ENCODE measurements around the gene NTRK3. TPM values are rescaled to one million over a fixed set of nuclear protein-coding genes. Genes with fewer than 3 reads are reported as not detected.

NTRK3 gene
- total and polyA plus RNA-seq, 12 donors: 0.45 to 5.6 (median 2.3) TPM

DNA sequence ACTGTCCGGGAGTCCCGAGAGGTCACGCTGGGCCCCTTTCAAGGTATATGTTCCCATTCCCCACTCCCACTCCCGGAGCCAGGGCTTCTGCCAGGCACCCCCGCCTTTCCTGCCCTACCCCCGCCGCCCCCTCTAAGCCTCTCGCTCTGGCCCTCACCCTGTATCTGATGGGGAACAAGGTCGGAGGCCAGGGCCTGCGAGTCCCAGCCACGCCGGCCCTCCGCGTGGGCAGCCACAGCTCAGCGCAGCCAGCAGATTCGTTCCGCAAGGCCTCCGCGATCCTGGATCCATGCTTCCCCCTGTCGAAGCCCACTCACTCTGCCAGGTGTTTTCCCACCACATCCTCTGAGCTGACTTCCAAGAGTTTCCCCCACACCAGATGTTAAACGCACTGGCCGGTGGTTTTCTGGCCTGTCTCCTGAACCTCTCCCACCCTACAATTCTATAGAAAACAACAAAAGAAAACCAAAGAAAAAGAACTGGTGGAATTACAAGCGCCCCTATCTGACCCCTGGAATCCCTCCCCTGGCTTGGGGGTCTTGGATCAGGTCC lies 303.7 kb downstream of the NTRK3 start:
- peaks cover 0 to 30% (median 13%) of the 10 kb centered on the region in 9 donors for H3K4me1 ChIP-seq
- no peaks in the 10 kb centered on the region for H3K9me3 ChIP-seq
- 92% methylated on average over 23 of the region's 23 CpGs for WGBS, 2 donors
- H3K27me3 ChIP-seq: no peaks in the 10 kb centered on the region
- H3K36me3 ChIP-seq: no peaks in the 10 kb centered on the region
- no peak for DNase-seq
- no peak overlapping the region for H3K4me3 ChIP-seq
- intact Hi-C loops (cut with DNase I): no loop called here
- H3K27ac ChIP-seq: no peak overlapping the region
- TF ChIP-seq, protein P1, sequence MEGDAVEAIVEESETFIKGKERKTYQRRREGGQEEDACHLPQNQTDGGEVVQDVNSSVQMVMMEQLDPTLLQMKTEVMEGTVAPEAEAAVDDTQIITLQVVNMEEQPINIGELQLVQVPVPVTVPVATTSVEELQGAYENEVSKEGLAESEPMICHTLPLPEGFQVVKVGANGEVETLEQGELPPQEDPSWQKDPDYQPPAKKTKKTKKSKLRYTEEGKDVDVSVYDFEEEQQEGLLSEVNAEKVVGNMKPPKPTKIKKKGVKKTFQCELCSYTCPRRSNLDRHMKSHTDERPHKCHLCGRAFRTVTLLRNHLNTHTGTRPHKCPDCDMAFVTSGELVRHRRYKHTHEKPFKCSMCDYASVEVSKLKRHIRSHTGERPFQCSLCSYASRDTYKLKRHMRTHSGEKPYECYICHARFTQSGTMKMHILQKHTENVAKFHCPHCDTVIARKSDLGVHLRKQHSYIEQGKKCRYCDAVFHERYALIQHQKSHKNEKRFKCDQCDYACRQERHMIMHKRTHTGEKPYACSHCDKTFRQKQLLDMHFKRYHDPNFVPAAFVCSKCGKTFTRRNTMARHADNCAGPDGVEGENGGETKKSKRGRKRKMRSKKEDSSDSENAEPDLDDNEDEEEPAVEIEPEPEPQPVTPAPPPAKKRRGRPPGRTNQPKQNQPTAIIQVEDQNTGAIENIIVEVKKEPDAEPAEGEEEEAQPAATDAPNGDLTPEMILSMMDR (IDR thresholded peaks at IDR 0.05): no peak
- ATAC-seq: no peak

DNA sequence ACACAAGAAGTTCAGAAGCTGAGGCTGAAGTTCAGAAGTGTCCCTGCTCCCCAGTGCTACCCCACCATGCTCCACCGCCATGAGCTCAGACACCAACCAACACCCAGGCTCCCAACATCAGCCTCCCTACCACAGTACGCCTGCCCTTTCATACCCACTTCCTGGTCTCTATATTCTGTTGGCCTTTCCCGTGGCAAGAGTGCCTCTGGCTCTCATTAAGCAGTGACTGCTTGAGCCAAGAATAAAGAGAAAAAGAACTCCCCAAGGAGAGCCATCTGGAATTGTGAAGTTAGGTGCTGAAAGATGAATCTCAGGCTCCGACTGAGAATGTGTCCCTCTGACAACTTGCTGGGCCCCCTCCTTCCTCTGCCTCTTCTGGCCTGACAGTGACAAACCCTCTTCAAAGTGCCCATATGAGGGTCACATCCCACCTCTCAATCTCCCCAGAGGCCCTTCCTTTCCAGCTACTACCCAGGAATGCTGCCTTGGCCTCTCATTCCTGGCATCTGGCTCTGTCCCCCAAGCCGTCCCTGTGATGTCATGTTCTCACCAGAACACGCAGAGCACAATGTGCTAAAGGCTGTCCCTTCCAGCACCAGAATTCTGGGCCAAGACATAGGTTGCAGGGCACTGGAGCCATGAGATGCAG lies 306.8 kb downstream of the NTRK3 start:
- no peaks in the 10 kb centered on the region for H3K9me3 ChIP-seq
- no peaks in the 10 kb centered on the region for H3K36me3 ChIP-seq
- 34 to 42% methylated on average over 6 of the region's 6 CpGs for WGBS, 2 donors
- peak overlapping the region in 8 of 10 donors; percentile 12 to 70 (median 54) for H3K27ac ChIP-seq
- TF ChIP-seq, protein P1 (IDR thresholded peaks at IDR 0.05): no peak
- intact Hi-C loops (cut with DNase I): loop anchor here in 2 of 10 donors (10.0 kb wide), 3 partner anchors 65 to 135 kb away; no protein-coding TSS in a partner anchor
- H3K27me3 ChIP-seq: no peaks in the 10 kb centered on the region
- H3K4me3 ChIP-seq: no peak overlapping the region
- DNase-seq (no peak), ATAC-seq (peak in 7 of 8 donors; percentile 48 to 93 (median 66))
- peaks cover 0 to 33% (median 13%) of the 10 kb centered on the region in 9 donors for H3K4me1 ChIP-seq

DNA sequence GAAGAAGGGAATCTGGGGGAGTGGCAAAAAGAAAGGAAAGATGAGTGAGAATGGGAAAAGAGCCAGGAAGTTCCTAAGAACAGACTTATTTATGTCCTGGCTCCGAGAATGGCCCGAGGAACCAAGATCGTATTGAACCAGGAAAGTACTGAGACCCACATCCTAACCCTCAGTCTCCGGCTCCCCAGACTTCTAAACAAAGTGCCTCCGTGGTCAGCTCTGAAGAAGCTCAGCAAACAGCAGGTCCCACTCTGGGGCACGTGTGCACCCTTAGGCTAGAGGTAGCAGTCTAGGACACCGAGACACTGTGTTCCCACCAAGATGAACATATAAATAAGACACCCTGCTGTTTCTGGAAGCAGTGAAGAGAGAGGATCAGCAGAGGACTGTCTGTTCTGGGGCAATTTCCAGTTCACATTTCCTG lies 307.4 kb downstream of the NTRK3 start:
- Histone ChIP-seq H3K27ac (peak overlapping the region in 8 of 10 donors; percentile 12 to 70 (median 54)), H3K36me3 (no peaks in the 10 kb centered on the region), H3K4me1 (peaks cover 0 to 31% (median 13%) of the 10 kb centered on the region in 9 donors), H3K4me3 (no peak overlapping the region), H3K27me3 (no peaks in the 10 kb centered on the region), H3K9me3 (no peaks in the 10 kb centered on the region)
- ATAC-seq: peak in 5 of 8 donors; percentile 2 to 74 (median 28)
- intact Hi-C loops (cut with DNase I): loop anchor here in 2 of 10 donors (10.0 kb wide), 3 partner anchors 64 to 134 kb away; no protein-coding TSS in a partner anchor
- WGBS, 2 donors: 50 to 73% methylated on average over 7 of the region's 7 CpGs
- TF ChIP-seq, protein P1 (IDR thresholded peaks at IDR 0.05): no peak
- DNase-seq: no peak

DNA sequence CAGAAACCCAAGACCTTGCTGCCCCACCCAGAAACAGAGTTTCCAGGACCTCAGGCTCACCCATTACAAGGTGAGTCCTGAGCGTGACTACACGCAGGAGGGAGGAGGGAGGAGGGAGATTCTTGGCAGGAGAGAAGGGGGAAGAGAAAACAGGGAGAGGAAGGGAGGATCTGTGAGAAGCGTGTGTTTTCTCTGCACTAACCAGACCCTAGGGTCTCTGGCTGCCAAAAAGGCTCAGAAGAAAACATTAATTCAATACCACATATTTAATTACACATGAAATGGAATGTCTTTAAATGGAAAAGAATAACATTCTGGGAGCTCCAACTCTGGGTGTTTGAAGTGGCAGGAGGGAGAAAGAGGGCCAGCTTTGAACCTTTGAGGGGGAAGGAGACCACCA lies 309.0 kb downstream of the NTRK3 start:
- Histone ChIP-seq H3K27ac (no peak overlapping the region), H3K4me3 (no peak overlapping the region), H3K4me1 (peaks cover 0 to 31% (median 13%) of the 10 kb centered on the region in 9 donors), H3K27me3 (no peaks in the 10 kb centered on the region), H3K9me3 (no peaks in the 10 kb centered on the region), H3K36me3 (no peaks in the 10 kb centered on the region)
- TF ChIP-seq, protein P1 (IDR thresholded peaks at IDR 0.05): no peak
- ATAC-seq (no peak), DNase-seq (no peak)
- intact Hi-C loops (cut with DNase I): loop anchor here in 2 of 10 donors (10.0 kb wide), 3 partner anchors 63 to 133 kb away; no protein-coding TSS in a partner anchor
- 43 to 68% methylated on average over 3 of the region's 3 CpGs for WGBS, 2 donors
